Measurements from ENCODE around the gene U2AF1L4. TPM values are rescaled to one million over a fixed set of nuclear protein-coding genes. Genes with fewer than 3 reads are reported as not detected.

U2AF1L4 gene
- total RNA-seq, 2 experiments from 2014 or later, result 23.3 to 24.0 TPM

Other genes with a start within 250 kb of the U2AF1L4 start
- gene DMKN, start 231.8 kb downstream of the U2AF1L4 start, total RNA-seq, result not detected
- gene SBSN, start 217.1 kb downstream of the U2AF1L4 start, total RNA-seq, result not detected
- gene GAPDHS, start 212.0 kb downstream of the U2AF1L4 start, total RNA-seq, result not detected
- 10 to 100 TPM; 53.3 to 54.1 TPM for gene TMEM147, start 199.8 kb downstream of the U2AF1L4 start, total RNA-seq
- gene ATP4A, start 181.8 kb downstream of the U2AF1L4 start, total RNA-seq, result not detected
- gene PMIS2, start 159.2 kb downstream of the U2AF1L4 start, total RNA-seq, result not detected
- gene HAUS5, start 132.7 kb downstream of the U2AF1L4 start, total RNA-seq, result 10 to 100 TPM; 53.3 to 62.3 TPM
- gene RBM42, start 116.4 kb downstream of the U2AF1L4 start, total RNA-seq, result 100 to 1,000 TPM; 118 to 119 TPM
- 1 to 10 TPM in 1 of 2 experiments, under 1 TPM in 1; 0.68 to 1.6 TPM for gene ETV2, start 103.7 kb downstream of the U2AF1L4 start, total RNA-seq
- gene COX6B1, start 97.1 kb downstream of the U2AF1L4 start, total RNA-seq, result 100 to 1,000 TPM; 471 to 518 TPM
- under 1 TPM; 0.63 to 0.82 TPM for gene UPK1A, start 78.9 kb downstream of the U2AF1L4 start, total RNA-seq
- gene ZBTB32, start 40.9 kb downstream of the U2AF1L4 start, total RNA-seq, result 10 to 100 TPM; 37.4 to 41.4 TPM
- gene KMT2B, start 27.4 kb downstream of the U2AF1L4 start, total RNA-seq, result 10 to 100 TPM; 58.0 to 64.3 TPM
- gene IGFLR1, start 3.0 kb downstream of the U2AF1L4 start, total RNA-seq, result 10 to 100 TPM; 29.9 to 37.1 TPM
- 10 to 100 TPM; 44.1 to 48.2 TPM for gene PSENEN, start 233 bp upstream of the U2AF1L4 start, total RNA-seq
- 10 to 100 TPM; 10.5 to 12.4 TPM for gene LIN37, start 3.2 kb upstream of the U2AF1L4 start, total RNA-seq
- under 1 TPM in 1 of 2 experiments, not detected in 1; 0.65 TPM for gene HSPB6, start 11.6 kb upstream of the U2AF1L4 start, total RNA-seq
- 10 to 100 TPM; 48.0 to 54.6 TPM for gene PROSER3, start 12.8 kb upstream of the U2AF1L4 start, total RNA-seq
- gene ARHGAP33, start 30.1 kb upstream of the U2AF1L4 start, total RNA-seq, result 10 to 100 TPM; 66.6 to 71.0 TPM
- not detected for gene PRODH2, start 67.4 kb upstream of the U2AF1L4 start, total RNA-seq
- not detected for gene NPHS1, start 107.1 kb upstream of the U2AF1L4 start, total RNA-seq
- gene KIRREL2, start 111.5 kb upstream of the U2AF1L4 start, total RNA-seq, result 1 to 10 TPM; 1.9 to 2.2 TPM
- gene APLP1, start 123.2 kb upstream of the U2AF1L4 start, total RNA-seq, result 1 to 10 TPM in 1 of 2 experiments, under 1 TPM in 1; 0.87 to 1.4 TPM
- 10 to 100 TPM; 39.0 to 40.7 TPM for gene NFKBID, start 155.1 kb upstream of the U2AF1L4 start, total RNA-seq
- gene HCST, start 157.1 kb upstream of the U2AF1L4 start, total RNA-seq, result 100 to 1,000 TPM; 196 to 216 TPM
- under 1 TPM; 0.52 to 0.71 TPM for gene TYROBP, start 162.9 kb upstream of the U2AF1L4 start, total RNA-seq
- 10 to 100 TPM in 1 of 2 experiments, 1 to 10 TPM in 1; 9.8 to 10.3 TPM for gene LRFN3, start 191.0 kb upstream of the U2AF1L4 start, total RNA-seq
- 10 to 100 TPM; 20.1 to 21.4 TPM for gene SDHAF1, start 249.8 kb upstream of the U2AF1L4 start, total RNA-seq